Embryonic facial prominence (tissue), 1 donor: Measurements from ENCODE around the gene FOXF2.

Source experiments
- DNase-seq: peaks from one replicate; pipeline ENCODE4 v3.0.0-alpha.2; 2016; ENCODE audit errors: extremely low spot score

The FOXF2 gene

DNA sequence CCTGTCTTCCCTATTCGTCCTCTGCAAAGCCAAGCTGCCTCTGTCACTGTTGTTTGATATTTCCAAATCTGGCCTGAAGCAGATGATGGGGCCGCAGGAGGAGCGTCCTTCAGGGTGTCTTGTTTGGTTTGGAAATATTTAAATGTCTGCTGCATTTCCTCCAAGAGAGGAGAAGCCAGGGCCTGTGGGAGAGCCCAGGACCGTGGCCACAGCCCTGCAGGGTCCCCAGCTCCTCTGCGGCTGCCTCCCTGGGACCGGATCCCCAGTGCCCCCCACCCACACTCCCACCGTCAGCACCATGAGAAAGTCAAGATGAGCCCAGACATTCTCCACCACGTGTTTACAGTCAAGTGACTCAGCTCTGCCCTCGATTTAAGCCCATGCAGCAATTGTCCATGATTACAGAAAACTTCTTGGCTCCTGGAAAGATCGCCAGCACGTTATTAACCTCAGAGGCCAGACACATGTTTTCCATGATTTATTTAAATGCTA, 18.2 kb downstream of the FOXF2 start:
- DNase-seq, result no peak

DNA sequence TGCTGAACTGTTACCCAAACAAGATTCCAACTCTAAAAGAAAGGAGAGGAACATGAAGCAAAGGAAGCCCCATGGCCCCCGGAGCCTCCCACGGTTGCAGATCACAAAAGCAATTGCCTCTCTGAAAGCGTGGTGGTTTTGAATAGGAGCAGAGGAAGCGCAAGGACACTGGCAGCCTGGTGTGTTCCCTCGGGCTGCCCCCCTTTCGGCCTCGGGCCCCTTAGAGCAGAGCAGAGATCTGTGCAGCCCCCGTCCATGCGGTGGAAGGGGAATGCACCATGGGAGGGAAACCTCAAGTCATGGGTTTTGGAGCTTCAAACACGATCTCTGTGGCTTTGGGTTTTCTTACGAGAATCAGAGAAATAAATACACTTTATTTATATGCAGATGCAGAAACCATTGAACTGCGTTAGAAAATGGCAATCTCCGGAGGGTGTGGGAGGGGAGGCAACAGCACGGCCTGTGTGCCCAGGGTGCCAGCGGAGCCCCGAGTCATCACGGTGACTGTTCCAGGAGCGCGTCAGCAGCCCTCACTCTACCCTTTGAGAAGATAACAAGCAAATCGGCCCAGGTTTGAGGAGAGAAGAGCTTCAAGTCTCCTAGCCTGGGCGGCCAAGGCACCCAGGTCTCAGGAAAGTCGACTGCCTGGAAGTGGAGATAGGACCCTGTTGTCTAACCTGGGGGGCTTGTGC, 20.5 kb downstream of the FOXF2 start:
- no peak for DNase-seq

DNA sequence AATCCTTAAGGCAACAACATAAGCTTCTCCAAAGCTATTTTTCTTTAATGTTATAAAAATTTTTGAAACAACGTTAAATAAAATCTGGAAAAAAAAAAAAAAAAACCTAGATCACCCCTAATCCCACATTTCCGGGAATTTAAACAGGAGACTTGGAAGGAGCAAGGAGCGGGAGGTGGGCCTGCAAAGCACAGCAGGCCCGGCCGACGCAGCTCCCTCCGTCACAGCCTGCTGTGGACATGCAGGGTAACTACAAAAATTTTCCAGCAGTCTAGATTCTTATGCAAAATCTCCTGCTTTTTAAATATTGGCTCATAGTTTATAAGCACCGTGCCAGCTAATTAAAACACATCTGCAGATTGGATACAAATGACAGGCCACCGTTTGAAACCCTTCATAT, 23.5 kb downstream of the FOXF2 start:
- no peak for DNase-seq

DNA sequence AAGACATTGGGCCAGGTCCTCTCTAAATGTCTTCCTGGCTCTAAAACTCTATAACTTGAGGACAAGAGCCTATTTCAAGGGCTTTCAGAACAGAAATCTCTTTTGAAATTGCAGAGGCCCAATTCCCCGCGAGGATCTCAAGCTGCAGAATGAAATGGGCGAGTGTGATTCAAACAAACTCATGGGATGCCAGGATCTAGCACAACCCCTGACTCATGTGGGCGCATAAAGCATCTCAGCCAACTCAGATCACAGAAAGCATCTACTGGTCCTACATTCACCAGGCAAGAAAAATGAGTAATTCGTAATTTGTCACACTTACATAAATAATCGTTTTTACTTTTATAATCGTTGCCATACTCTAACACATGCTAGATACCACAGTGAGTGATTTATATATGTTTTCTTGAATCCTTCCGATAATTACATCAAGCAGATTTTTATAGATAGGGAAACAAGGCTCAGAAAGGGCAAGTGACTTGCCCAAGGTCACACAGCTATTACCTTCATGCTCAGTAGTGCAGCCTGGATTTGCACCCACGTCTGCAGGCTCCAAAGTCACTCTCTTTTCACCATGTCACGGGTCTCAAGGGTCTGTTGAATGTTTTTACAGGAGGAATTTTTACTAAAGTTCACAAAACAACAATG, 26.2 kb downstream of the FOXF2 start:
- no peak for DNase-seq

DNA sequence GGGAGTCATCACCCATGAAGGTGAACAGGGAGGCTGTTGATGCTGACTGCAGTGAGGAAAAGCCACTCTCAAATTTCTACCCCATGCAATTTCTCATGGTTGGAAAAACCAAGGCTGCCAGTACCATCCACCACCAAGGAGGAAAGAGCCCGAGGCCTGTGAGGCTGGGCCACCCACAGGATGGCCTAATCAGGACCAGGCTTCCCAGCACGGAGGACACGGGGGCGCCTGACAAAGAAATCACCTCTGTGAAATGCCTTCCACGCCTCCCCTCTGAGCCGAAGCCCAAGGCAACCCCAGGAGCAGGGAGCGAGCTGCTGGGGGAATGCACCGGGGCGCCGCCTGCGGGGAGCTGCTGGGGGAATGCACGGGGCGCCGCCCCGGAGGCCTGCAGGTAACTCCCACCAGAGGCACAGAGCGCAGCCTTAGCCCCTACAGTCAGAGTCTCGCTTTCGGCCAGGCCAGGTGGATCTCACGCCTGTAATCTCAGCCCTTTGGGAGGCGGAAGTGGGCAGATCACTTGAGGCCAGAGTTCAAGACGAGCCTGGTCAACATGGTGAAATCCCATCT, 26.9 kb downstream of the FOXF2 start:
- no peak for DNase-seq

DNA sequence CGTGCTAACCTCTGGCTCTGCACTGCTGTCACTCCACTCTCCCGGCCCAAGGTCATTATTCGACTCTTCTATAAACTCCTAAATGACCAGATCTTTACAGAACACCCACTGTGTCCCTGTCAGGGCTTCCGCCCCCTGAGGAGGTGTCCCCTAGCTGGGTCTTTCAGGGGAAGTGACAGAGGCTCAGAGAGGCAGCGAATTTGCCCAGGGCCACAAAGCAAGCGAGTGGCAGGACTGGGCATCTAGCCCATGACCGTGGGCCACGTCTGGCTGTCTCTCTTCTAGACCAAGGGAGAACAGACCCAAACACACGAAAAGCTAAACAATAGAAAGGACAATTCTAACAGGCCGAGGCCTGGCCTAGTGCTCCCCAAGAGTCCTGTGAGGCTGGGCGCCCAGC, 27.4 kb downstream of the FOXF2 start:
- DNase-seq, result no peak

DNA sequence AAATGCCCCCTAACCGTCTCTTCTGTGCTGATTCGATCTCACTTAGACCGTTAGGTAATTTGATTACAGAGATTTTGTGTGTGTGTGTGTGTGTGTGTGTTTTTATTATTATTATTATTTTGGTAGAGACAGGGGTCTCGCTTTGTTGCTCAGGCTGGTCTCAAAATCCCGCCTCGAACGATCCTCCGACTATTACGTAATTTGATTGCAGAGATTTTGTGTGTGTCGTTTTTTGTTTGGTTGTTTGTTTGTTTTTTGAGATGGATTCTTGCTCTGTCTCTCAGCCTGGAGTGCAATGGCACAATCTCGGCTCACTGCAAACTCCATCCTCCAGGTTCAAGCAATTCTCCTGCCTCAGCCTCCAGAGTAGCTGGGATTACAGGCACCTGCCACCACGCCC, 28.3 kb downstream of the FOXF2 start:
- DNase-seq, result no peak

DNA sequence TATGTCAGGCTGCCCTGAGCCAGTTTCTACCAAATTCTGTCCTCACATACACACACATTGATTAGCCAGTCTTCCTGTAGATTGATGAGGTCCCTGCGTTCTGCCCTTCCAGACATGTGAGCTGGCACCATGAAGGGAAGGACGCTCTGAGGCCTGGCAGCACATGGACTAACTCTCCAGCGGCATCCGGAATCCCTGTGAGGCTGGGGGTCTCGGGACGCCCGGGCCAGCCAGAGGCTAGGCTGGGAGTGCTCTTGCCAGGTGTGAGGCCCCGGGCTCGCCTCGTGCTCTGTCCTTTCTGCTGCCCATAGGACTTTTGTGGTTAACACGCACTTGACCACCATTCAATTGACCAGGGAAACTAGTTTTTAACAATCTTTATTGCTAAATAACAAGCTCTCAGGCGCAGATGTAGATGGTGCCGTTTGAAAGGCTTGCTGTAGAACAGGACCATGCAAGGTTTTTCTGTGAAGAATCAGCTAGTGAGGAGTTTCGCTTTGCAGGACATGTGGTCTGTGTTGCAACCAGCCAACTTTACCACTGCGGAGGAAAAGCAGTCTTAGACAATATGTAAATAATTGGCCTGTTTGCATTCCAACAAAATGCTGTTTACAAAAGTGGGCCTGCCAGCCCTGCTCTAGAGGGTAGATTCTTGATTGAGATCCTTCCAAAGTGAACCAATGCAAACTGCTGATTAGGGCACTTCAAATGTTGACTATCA, 29.3 kb downstream of the FOXF2 start:
- DNase-seq, result no peak

DNA sequence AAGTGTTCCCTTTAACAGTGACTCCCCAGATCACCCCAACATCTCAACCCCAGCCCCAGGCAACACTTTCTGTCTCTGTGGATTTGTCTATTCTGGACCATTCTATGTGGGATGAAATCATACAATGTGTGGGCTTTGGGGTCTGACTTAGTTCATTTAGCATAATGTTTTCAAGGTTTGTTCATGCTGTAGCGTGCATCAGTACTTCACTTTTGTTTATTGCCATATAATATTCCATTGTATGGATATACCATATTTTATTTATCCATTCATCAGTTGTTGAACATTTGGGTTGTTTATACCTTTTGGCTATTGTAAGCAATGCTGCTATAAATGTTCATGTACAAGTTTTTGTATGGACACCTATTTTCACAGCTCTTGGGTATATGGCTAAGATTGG, 31.0 kb downstream of the FOXF2 start:
- DNase-seq, result no peak

DNA sequence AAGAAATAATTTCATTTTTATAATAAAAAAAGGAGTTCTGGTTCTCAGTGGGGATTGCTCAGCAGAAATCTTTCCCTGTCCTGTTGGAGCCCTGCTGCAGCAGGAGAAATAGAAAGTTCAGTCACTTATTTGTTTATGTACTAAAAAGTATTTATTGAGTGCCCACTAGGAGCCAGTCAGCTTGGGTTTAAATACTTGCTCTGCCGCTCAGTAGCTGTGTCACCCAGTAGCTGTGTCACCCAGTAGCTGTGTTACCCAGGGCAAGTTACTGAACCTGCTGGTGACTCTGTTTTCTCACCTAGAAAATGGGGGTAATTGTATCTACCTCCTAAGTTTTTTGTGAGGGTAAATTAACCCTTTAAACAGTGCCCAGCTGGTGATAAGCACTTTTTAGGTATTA, 32.9 kb downstream of the FOXF2 start:
- no peak for DNase-seq

DNA sequence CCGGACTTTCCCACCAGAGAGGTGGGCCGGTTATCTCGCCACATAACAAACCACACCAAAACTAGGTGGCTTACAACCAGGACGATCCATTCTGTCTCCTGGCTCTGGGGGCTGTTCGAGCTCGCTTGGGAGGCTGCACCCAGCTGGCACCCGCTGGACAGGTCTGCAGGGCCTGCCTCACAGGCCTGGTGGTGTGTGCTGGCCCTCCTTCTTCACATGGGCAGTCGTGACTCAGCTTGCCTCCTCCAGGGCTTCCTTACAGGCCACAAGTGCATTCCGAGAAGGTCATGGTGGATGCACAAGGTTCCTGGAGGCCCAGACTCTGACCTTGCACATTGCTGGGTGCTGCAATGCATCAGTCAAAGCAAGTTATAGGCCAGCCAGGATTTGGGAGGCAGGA, 34.2 kb downstream of the FOXF2 start:
- no peak for DNase-seq

DNA sequence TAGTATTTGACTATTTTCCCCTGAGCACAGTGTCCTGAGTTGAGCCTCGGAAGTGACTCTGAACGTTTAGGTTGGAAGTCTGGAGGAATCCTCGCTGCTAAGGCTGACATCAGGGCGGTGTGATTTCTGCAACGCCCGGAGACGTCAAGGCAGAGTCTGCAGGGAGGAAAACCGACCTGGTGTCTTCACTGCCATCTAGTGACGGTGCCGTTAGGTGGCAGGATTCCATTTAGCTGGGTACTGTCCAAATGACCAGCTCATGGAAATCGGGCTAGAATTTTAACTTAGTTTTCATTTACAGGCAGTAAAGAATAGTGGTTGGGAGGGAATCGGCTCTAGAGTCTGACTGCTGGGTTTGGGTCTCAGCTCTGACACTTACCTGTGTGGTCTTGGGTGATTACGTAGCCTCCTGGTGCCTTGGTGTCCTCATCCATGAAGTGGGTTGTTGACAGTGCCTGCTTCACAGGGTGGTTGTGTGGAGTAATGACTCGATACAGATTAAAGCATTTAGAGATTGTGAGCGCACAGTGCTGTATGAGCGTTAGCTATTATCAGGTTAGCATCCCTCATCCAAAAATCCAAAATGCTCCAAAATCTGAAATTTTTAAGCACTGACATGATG, 35.0 kb downstream of the FOXF2 start:
- no peak for DNase-seq

DNA sequence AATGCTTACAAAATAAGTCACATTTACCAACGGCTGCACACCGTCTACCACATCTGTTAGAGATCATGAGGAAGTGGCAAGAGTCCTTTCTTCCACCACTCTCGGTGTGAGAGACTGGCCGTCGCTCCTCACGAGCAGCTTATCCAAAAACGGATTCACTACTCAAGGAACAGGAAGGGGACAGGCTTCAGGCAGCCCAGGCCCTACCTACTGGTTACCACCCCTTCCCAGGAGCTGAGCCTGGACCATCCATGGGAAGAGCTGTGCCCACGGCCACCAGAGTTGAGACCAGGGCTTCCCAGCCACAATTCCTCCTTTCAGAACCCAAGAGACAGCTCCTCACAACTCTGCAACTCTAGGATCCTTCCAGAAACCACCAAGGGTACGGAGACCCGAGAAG, 37.0 kb downstream of the FOXF2 start:
- DNase-seq, result no peak

DNA sequence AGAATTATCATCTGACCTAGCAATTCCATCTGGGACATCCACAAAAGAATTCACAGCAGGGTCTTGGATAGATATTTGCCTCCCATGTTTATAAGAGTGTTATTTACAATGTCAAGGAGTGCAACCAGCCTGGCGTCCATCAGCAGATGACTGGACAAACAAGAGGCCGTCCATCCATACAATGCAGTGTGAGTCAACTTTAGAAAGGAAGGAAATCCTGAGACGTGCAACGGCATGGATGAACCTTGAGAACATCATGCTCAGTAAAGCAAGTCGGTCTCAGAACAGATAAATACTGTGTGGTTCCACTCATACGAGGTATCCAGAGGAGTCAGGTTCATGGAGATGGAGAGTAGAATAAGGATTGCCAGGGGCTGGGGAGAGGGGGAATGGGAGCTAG, 46.4 kb downstream of the FOXF2 start:
- DNase-seq, result no peak

DNA sequence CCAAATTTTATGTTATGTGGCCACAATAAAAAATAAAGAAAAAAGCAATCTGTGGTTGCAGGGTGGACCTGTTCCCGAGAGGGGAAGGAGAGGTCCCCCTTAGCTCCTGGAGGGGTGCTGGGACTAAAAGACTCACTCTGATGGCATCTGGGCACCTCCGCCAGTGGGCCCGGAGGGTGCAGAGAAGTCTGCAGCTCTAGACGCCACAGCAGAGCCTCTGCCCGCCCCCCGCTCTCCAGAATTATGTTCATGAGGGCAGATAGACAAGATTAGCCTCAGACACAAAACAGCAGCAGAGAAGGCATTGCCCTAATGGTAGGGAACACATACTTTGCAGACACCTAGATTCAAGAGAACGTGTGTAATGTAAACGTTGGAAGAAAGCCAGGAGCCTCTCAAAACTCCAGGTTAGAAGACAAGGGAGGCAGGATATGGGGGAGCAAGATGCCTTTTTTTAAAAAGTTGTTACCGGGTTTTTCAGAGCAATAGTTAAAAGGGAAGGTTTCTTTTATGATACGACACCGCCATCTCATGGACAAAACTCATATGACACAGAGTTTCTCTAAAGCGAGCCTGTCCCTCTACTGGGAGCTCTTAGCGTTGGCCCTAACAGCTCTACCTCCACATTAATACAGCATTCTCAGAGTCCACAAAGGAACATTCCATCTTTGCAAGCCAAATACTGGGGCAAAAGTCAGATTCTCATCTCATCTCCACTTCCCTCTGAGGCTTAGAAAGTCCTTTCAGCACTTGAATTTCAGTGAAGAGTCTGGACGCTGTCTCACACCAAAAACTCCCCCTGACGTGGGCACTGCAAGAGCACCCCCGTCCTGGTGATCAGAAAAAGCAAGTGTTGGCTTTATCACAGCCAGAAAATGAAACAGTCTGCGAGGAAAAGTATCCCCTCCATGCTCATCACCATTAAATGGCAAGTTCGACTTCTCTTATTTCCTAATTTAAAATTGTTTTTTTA, 47.2 kb downstream of the FOXF2 start:
- DNase-seq, result peak; percentile 75

DNA sequence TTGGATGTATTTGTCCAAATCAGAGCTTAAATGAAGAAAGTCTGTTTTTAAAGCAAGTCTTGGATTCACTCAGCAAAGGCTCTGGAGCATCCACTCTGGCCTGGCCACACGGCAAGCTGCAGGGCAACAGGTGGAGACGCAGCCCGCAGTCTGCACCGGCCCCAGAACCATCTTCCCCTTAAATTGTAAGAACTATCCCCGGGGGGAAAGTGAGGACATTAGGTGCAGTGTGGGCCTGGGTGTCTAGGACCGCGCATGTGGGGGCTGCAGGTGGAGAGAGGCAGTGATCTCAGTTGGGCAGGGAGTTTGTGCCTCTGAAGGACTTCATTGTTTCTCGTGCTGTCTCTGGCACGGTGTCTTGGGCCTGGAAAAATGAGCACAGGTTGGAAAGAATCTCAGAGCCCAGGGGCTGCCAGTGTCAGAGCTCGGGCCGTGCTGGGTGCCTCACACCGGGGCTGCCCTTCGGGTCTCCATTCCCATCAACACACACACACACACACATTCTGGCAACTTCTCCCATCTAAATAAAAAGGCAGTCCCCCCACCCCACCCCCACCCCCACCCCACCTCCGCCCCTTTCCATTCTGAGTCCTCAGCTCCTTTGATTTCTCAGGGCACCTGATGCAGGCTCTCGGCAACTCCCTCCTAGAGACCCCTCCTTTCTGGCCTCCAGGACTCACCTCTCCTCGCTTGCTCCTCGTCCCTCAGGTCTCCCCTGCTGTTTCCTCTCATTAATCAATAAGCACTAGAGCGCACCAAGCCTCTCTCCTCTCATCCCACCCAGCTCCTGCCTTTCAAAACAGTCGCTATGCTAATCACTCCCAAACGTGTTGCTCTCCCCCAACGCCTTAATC, 48.4 kb downstream of the FOXF2 start:
- DNase-seq, result no peak

DNA sequence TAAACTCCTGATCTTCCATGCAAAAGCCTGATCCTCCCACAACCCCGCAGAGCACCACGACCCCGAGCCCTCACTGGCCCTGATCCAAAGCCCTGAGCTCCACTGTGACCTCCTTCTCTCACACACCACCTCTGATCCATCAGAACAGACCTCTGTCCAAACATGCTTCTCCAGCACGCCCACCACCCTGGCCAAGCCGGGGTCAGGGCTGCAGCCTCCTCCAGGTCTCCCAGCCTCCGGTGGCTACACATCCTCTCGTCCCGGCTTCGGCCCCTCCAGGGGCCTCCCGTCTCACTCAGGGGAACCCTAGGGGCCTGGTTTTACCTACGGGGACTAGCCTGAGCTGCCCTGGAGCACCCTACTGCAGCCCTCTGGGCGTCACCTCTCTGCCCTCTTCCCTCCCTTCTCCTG, 49.1 kb downstream of the FOXF2 start:
- no peak for DNase-seq

DNA sequence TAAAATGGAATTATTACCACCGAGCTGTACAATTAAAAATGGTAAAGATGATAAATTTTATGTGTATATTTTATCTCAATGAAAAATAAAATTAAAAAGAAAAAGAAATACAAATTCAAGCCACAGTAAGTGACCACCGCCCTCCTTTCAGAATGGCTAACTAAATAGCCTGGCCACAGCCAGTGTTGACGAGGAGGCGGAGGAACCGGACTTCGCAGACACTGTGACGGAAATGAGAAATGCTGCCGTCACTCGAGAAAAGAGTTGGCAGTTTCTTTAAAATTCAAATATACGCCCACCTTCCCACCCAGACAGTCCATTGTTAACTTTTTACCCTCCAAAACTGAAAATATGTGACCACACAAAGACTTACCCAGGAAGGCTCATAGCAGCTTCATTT, 50.0 kb downstream of the FOXF2 start:
- DNase-seq, result no peak

DNA sequence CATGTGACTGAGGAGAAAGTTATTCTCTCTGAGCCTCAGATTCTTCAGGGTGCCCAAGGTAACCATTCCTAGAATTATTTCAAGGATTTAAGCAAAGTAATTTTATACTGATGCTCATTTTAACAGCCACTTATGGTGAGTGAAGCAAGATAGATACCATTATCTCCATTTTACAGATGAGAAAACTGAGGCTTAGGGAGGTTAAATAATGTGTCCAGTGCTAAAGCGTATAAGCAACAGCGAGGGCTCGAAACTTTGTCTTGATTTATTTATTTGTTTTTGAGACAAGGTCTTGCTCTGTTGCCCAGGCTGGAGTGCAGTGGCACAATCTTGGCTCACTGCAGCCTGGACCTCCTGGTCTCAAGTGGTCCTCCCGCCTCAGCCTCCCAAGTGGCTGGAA, 53.6 kb downstream of the FOXF2 start:
- no peak for DNase-seq
